Measurements from ENCODE around the gene GPR15LG.
"Not testable (repeated sequence)": the region's sequence is repeated elsewhere in the genome, so short reads cannot be mapped to it uniquely, and the experiment has no call there.

GPR15LG gene

DNA sequence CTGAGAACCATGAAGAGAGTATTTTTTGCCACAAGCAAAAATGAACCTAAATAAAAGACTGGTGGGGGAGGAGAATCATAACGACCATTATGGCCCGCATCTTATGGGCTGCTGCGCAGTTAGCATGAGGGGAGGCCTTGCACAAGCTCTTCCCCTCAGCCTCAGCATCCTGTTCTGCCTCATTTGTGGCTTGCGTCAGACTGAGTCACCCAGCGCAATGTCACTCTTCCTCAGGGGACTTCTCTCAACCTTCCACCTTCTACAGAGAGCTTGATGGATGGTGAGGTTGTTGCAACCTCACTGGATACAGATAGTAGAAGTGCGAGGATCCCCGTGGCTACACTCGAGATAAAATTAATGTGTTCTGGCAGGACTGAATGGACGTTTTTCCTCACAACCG lies 16.8 kb upstream of the GPR15LG start:
- Mint-ChIP-seq H3K4me1 (ENCODE audit: low read depth) (peaks cover 10% of the 10 kb centered on the region), H3K27me3 (ENCODE audit: low read depth) (peaks cover 13% of the 10 kb centered on the region), H3K4me3 (no peak overlapping the region), H3K27ac (no peak overlapping the region), H3K9me3 (no peaks in the 10 kb centered on the region), H3K36me3 (ENCODE audit: low read depth) (peaks cover 19% of the 10 kb centered on the region)

DNA sequence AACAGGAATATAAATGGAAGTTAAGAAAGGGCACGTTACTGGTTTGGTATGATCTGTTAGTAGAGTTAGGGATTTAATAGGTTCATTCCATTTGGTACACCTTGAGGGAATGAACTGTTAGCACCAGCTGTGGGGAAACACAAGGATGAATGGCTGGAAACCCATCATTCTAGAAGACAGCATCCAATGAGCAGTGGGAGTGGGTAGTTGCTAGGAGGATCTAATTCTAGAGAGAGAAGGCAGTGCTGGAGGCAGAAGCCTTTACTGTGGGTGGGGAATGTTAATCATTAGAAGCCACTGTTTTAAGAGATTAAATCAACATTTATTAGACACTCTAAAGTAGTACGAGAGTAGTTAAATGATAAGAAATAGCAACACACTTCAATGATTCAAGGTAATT lies 15.5 kb upstream of the GPR15LG start:
- H3K9me3 Mint-ChIP-seq, result no peaks in the 10 kb centered on the region
- H3K4me1 Mint-ChIP-seq (ENCODE audit: low read depth), result peaks cover 10% of the 10 kb centered on the region
- peaks cover 12% of the 10 kb centered on the region for H3K36me3 Mint-ChIP-seq (ENCODE audit: low read depth)
- no peak overlapping the region for H3K27ac Mint-ChIP-seq
- peaks cover 15% of the 10 kb centered on the region for H3K27me3 Mint-ChIP-seq (ENCODE audit: low read depth)
- no peak overlapping the region for H3K4me3 Mint-ChIP-seq

- peaks cover 11% of the 10 kb centered on the region for H3K36me3 Mint-ChIP-seq (ENCODE audit: low read depth)
- H3K4me1 Mint-ChIP-seq (ENCODE audit: low read depth), result peaks cover 10% of the 10 kb centered on the region
- no peaks in the 10 kb centered on the region for H3K9me3 Mint-ChIP-seq
- no peak overlapping the region for H3K27ac Mint-ChIP-seq
- peaks cover 20% of the 10 kb centered on the region for H3K27me3 Mint-ChIP-seq (ENCODE audit: low read depth)
- H3K4me3 Mint-ChIP-seq, result no peak overlapping the region
Measured at GRCh38 chr10:84158550-84158949, 15.1 kb upstream of the GPR15LG start.

DNA sequence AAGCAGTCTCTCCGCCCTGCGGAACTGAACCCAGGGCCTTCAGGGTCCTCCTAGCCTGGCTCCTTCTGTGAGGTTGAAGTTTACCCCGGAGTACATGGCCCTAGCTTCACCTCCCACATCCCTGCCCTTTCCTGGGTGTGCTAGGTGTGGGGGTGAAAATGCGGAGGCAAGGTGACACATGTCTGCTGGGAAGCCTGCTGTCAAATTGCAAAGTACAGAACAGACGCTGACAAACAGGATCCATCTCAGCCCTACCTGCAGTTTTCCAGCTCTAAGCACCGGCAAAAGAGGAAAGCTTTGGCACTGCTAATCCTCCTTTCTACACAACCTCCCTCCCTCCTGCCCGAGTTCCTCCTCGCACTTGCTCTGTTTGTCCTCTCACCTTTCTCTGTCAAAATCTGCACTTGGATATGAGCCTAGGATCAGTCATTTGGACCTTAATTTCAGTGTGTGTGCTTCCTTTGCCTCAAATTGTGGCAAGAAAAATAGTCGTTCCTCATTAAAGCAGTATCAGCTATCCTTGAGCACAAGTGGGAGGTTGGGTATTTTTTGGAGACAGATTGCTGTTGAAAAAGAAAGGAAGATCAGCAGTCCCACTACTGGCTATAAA lies 14.4 kb upstream of the GPR15LG start:
- Mint-ChIP-seq H3K36me3 (ENCODE audit: low read depth) (peaks cover 10% of the 10 kb centered on the region), H3K9me3 (no peaks in the 10 kb centered on the region), H3K4me3 (no peak overlapping the region), H3K27ac (no peak overlapping the region), H3K4me1 (ENCODE audit: low read depth) (peaks cover 10% of the 10 kb centered on the region), H3K27me3 (ENCODE audit: low read depth) (peaks cover 25% of the 10 kb centered on the region)

DNA sequence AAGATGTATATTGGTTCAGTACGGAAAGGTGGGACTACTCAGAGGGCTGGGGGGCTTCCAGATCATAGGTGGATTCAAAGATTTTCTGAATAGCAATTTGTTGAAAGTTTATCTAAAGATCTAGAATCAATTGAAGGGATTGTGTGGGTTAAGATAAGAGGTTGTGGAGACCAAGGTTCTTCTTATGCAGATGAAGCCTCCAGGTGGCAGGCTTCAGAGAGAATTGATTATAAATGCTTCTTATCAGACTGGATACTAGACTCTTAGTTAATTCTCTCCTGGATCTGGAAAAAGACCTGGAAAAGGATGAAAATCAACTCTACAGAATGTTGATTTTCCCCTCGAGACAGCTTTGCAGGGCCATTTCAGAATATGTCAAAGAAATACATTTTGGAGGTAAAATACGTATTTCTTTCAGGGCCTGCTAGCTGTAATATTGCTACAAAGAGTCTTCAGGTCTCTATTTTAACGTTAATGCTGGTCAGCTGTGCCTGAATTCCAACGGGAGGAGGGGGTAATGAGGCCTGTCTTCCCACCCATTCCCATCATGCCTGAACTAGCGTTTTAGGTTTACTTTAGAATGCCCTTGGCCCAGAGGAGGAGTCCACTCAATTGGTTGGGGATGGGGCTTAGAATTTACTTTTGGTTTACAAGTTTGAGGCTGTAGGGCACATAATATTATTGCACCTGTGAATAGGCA lies 12.8 kb upstream of the GPR15LG start:
- Mint-ChIP-seq H3K36me3 (ENCODE audit: low read depth) (peaks cover 3% of the 10 kb centered on the region), H3K9me3 (no peaks in the 10 kb centered on the region), H3K4me3 (no peak overlapping the region), H3K27me3 (ENCODE audit: low read depth) (peaks cover 28% of the 10 kb centered on the region), H3K27ac (no peak overlapping the region), H3K4me1 (ENCODE audit: low read depth) (peaks cover 10% of the 10 kb centered on the region)

GRCh38 chr10:84163996-84164395 lies 9.6 kb upstream of the GPR15LG start:
- H3K4me1 Mint-ChIP-seq (ENCODE audit: low read depth), result peaks cover 2% of the 10 kb centered on the region
- no peaks in the 10 kb centered on the region for H3K36me3 Mint-ChIP-seq (ENCODE audit: low read depth)
- no peak overlapping the region for H3K27ac Mint-ChIP-seq
- H3K4me3 Mint-ChIP-seq, result no peak overlapping the region
- no peaks in the 10 kb centered on the region for H3K9me3 Mint-ChIP-seq
- H3K27me3 Mint-ChIP-seq (ENCODE audit: low read depth), result peaks cover 28% of the 10 kb centered on the region

DNA sequence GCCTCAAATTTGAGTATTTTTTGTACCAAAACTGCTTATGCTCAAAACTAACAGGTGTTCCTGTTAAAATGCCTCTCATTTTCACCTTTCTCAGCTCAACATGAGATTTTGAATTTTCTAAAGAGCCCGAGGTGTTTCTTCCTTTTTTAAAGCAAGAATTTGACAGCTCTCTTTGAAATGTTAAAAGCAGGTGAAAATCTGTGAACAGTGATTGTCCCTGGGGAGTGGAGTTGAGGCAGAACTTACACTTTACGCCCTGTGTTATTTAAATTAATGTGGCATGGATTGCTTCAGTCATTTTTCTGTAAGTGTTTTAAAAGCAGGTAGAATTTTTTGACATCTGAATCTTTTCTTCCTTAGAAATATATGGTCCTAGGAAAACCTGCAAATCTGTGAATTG lies 9.2 kb upstream of the GPR15LG start:
- H3K4me3 Mint-ChIP-seq, result no peak overlapping the region
- no peaks in the 10 kb centered on the region for H3K9me3 Mint-ChIP-seq
- H3K36me3 Mint-ChIP-seq (ENCODE audit: low read depth), result no peaks in the 10 kb centered on the region
- H3K4me1 Mint-ChIP-seq (ENCODE audit: low read depth), result no peaks in the 10 kb centered on the region
- H3K27ac Mint-ChIP-seq, result no peak overlapping the region
- peaks cover 25% of the 10 kb centered on the region for H3K27me3 Mint-ChIP-seq (ENCODE audit: low read depth)

- Mint-ChIP-seq H3K9me3 (no peaks in the 10 kb centered on the region), H3K4me1 (ENCODE audit: low read depth) (no peaks in the 10 kb centered on the region), H3K27ac (no peak overlapping the region), H3K27me3 (ENCODE audit: low read depth) (peaks cover 21% of the 10 kb centered on the region), H3K4me3 (no peak overlapping the region), H3K36me3 (ENCODE audit: low read depth) (no peaks in the 10 kb centered on the region)
Measured at GRCh38 chr10:84166620-84167288, 6.8 kb upstream of the GPR15LG start.

DNA sequence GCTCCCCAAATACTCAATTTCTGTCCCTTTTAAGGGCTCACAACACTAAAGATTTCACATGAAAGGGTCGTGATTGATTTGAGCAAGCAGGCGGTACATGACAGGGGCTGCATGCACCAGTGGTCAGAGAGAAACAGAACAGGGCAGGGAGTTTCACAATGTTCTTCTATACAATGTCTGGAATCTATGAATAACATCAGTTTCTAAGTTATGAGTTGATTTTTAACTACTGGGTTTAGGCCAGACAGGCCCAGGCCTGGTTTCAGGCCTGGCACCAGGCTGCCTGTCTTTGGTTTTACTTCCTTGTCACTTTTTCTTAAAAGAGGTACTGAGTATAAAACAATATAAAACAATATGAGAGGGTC lies 6.3 kb upstream of the GPR15LG start:
- not testable (repeated sequence) for H3K4me1 Mint-ChIP-seq (ENCODE audit: low read depth); H3K27ac Mint-ChIP-seq; H3K9me3 Mint-ChIP-seq; H3K36me3 Mint-ChIP-seq (ENCODE audit: low read depth); H3K4me3 Mint-ChIP-seq
- H3K27me3 Mint-ChIP-seq (ENCODE audit: low read depth), result peaks cover 21% of the 10 kb centered on the region

- H3K27me3 Mint-ChIP-seq (ENCODE audit: low read depth), result peaks cover 16% of the 10 kb centered on the region
- not testable (repeated sequence) for H3K27ac Mint-ChIP-seq; H3K9me3 Mint-ChIP-seq; H3K4me1 Mint-ChIP-seq (ENCODE audit: low read depth); H3K36me3 Mint-ChIP-seq (ENCODE audit: low read depth); H3K4me3 Mint-ChIP-seq
Measured at GRCh38 chr10:84168382-84168781, 5.2 kb upstream of the GPR15LG start.

DNA sequence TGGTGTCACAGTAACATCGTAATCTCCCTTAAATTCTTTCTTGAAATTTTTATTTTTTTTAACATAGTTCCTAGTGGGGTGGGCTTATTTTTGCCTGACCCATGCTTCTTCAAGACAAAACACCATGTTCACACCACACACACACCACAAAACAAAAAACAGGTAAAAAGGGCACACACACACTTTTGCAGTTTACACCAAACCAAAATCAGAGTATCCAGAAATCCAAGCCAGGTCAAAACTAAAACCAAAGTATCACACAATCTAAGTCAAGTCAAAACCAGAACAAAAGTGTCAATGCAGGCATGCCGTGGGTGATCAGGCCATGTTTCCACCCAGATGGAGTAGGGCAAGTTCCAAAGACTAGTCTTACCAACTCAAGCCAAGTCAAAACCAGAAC lies 2.4 kb upstream of the GPR15LG start:
- H3K36me3 Mint-ChIP-seq (ENCODE audit: low read depth); H3K4me1 Mint-ChIP-seq (ENCODE audit: low read depth); H3K9me3 Mint-ChIP-seq; H3K27ac Mint-ChIP-seq; H3K4me3 Mint-ChIP-seq; H3K27me3 Mint-ChIP-seq (ENCODE audit: low read depth): not testable (repeated sequence)

GRCh38 chr10:84171700-84172466 lies 1.7 kb upstream of the GPR15LG start:
- H3K27ac Mint-ChIP-seq; H3K27me3 Mint-ChIP-seq (ENCODE audit: low read depth); H3K4me1 Mint-ChIP-seq (ENCODE audit: low read depth); H3K36me3 Mint-ChIP-seq (ENCODE audit: low read depth); H3K9me3 Mint-ChIP-seq; H3K4me3 Mint-ChIP-seq: not testable (repeated sequence)

DNA sequence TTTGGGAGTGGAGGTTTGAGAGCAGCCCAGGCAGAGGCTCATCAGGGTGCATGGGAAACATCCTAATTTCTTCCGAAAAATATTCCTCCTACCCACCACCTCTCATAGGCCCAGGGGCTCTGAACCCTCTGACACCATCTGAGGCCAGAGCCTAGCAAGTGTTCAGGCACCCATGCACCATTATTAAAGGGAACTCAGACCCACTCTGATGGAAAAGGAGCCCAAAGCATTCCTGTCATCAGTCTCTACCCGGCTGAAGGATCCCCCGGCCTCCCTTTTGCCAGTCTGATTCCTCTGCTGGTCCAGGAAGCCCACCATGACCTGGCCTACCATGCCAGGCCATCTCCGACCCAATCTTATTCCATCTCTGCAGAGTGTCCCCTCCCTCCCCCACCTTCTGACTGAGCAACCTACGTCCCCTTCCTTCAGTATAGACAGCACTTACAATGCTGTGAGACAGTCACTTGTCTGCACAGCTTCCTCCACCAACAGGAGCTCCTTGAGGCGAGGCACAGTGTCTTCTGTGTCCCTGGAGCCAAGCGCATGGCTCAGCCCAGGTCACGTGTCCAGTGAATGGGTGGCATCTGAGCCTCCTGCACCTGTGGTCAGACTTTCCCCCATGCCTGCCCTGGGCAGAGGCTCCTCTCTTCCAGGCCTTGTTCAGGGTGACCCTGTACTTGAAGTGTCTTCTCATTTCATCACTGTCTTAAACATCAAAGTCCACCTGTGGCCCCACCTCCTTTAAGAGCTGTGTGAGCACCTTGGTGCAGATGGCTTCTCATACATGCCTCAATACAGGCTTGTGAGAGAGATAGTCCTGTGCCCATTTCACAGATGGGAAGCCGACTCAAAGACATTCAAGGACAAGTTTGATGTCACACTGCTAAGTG lies 889 bp upstream of the GPR15LG start:
- Mint-ChIP-seq H3K4me3 (no peak overlapping the region), H3K4me1 (ENCODE audit: low read depth) (peaks cover 5% of the 10 kb centered on the region), H3K27ac (no peak overlapping the region), H3K36me3 (ENCODE audit: low read depth) (no peaks in the 10 kb centered on the region), H3K9me3 (no peaks in the 10 kb centered on the region), H3K27me3 (ENCODE audit: low read depth) (peaks cover 5% of the 10 kb centered on the region)

DNA sequence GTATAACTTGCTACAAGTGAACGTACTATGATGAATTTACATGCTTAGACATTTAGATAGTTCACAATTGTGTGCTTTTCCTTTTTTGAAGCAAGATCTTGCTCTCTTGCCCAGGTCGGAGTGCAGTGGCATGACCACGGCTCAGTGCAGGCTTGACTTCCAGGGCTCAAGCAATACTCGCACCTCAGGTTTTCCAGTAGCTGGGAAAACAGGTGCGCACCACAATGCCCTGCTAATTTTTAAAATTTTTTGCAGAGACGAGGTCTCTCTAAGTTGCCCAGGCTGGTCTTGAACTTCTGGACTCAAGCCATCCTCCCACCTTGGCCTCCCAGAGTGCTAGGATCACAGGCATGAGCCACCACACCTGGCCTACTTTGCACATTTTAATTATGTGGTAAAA lies 1.8 kb downstream of the GPR15LG start:
- Mint-ChIP-seq H3K27ac (no peak overlapping the region), H3K36me3 (ENCODE audit: low read depth) (no peaks in the 10 kb centered on the region), H3K27me3 (ENCODE audit: low read depth) (peaks cover 4% of the 10 kb centered on the region), H3K4me3 (no peak overlapping the region), H3K9me3 (no peaks in the 10 kb centered on the region), H3K4me1 (ENCODE audit: low read depth) (peaks cover 5% of the 10 kb centered on the region)

Data from T-helper 1 cell treated with Interleukin-12 subunit alpha and Interleukin-12 subunit beta and Interleukin-4 antibody, amounts not matched to agents 30 μg/mL and 1 μg/mL, for 36 hours (primary cell).